K562 (cell line): ENCODE data around the gene USP32. TPM values are rescaled to one million over a fixed set of nuclear protein-coding genes. Genes with fewer than 3 reads are reported as not detected.

Source experiments
- ATAC-seq: fragments of 200-7000 bp; cut with Tn5 transposase; 3 replicates; pipeline ENCODE4 v1.9.1; 2020; ENCODE audit warnings: moderate library complexity
- BruUV-seq: library from RNA; stranded (reverse); fragments of 400-500 nt; replicated peaks from 2 replicates; lab custom pipeline; 2021; lab: Mats Ljungman, UMichigan
- CTCF ChIA-PET: fragments of 300-600 bp; formaldehyde crosslinking; extraction: SDS; loops from one replicate; lab custom pipeline; 2021; ENCODE audit warnings: low intra/inter-chr PET ratio; lab: Yijun Ruan, JAX
- POLR2A ChIA-PET: fragments of 300-600, 350-650 bp; sonication (Branson Sonifier 250); formaldehyde crosslinking; extraction: SDS; loops from one replicate; lab custom pipeline; 2021; ENCODE audit warnings: antibody characterized with exemption, inconsistent platforms; lab: Yijun Ruan, JAX
- DNase-seq, 4 experiments: peaks; one replicate each; pipeline versions ENCODE4 v3.0.0 to v3.0.0-alpha.2; 2011 to 2018; ENCODE audit warnings: low spot score in 3 of 4, mixed read lengths in 3 of 4; ENCODE audit errors: extremely low read depth in 1 of 4
- FAIRE-seq: peaks from 2 replicates; lab custom pipeline; 2011; peaks lifted over from hg19 to GRCh38; lab: Jason Lieb, UNC
- H2AFZ ChIP-seq: 2 replicates; pipeline ENCODE4 v1.6.0; 2011; ENCODE audit warnings: low read depth, low read length, control low read depth, inconsistent platforms
- H3K27ac ChIP-seq: fragments of 200-600 bp; 3 replicates; pipeline ENCODE4 v1.8.0; 2011; ENCODE audit warnings: low read depth, mild to moderate bottlenecking, control low read depth, inconsistent platforms, low read length, moderate library complexity, mixed read lengths; ENCODE audit errors: extremely low read depth
- H3K27me3 ChIP-seq, 2 experiments: fragments of 300-600 bp in 1 of 2; 2 replicates in 1 of 2; 3 replicates in 1 of 2; pipeline versions ENCODE4 v1.6.0 to v1.8.0; 2011; ENCODE audit warnings: inconsistent platforms in 2 of 2, low read length in 2 of 2, mild to moderate bottlenecking in 1 of 2, mixed read lengths in 1 of 2, moderate library complexity in 1 of 2; ENCODE audit not compliant: control insufficient read depth in 2 of 2, insufficient read depth in 2 of 2
- H3K36me3 ChIP-seq: fragments of 300-600 bp; 3 replicates; pipeline ENCODE4 v1.8.0; 2011; ENCODE audit warnings: mild to moderate bottlenecking, low read length, inconsistent platforms; ENCODE audit not compliant: control insufficient read depth, insufficient read depth
- H3K4me1 ChIP-seq, 2 experiments: fragments of 200-600 bp in 1 of 2; replicated peaks in 1 of 2; 2 replicates in 1 of 2; 3 replicates in 1 of 2; pipeline versions ENCODE4 v1.5.1 to v1.8.0; 2011; ENCODE audit warnings: inconsistent platforms in 2 of 2, low read length in 2 of 2, mild to moderate bottlenecking in 1 of 2, mixed read lengths in 1 of 2, moderate library complexity in 1 of 2; ENCODE audit not compliant: control insufficient read depth in 2 of 2, insufficient read depth in 2 of 2
- H3K4me2 ChIP-seq: 2 replicates; pipeline ENCODE4 v1.6.1; 2011; ENCODE audit warnings: low read length, control low read depth, inconsistent platforms, mixed read lengths; ENCODE audit not compliant: insufficient read depth
- H3K4me3 ChIP-seq: fragments of 200-600 bp; sonication (generic), shearing (Covaris generic); 2 replicates; pipeline ENCODE4 v1.5.1; 2016; ENCODE audit warnings: control low read depth, inconsistent platforms
- H3K79me2 ChIP-seq: fragments of 200-600 bp; 3 replicates; pipeline ENCODE4 v1.8.0; 2011; ENCODE audit warnings: low read length, inconsistent platforms; ENCODE audit not compliant: control insufficient read depth, insufficient read depth
- H3K9ac ChIP-seq, 2 experiments: 2 replicates each; pipeline versions ENCODE4 v1.6.0 to v1.6.1; 2011; ENCODE audit warnings: low read depth in 2 of 2, low read length in 2 of 2, control low read depth in 1 of 2, inconsistent platforms in 1 of 2, mild to moderate bottlenecking in 1 of 2, mixed read lengths in 1 of 2; ENCODE audit not compliant: insufficient read depth in 1 of 2
- H3K9me1 ChIP-seq: one replicate; pipeline ENCODE4 v1.6.0; 2011; ENCODE audit warnings: inconsistent platforms, mild to moderate bottlenecking, low read length, moderate library complexity; ENCODE audit not compliant: control insufficient read depth, insufficient read depth
- H3K9me3 ChIP-seq: replicated peaks from 2 replicates; pipeline ENCODE4 v1.5.1; 2011; ENCODE audit warnings: low read depth, low read length, inconsistent platforms; ENCODE audit not compliant: control insufficient read depth, insufficient read depth
- H4K20me1 ChIP-seq: replicated peaks from 2 replicates; pipeline ENCODE4 v1.6.1; 2011; ENCODE audit warnings: low read length, inconsistent platforms, mixed read lengths; ENCODE audit not compliant: control insufficient read depth, insufficient read depth
- EHMT2 ChIP-seq: fragments of 450-650 bp; IDR thresholded peaks from 2 replicates; pipeline ENCODE4 v1.6.1; 2018; ENCODE audit warnings: antibody characterized with exemption
- GABPB1 ChIP-seq: sonication (generic); formaldehyde crosslinking; IDR thresholded peaks from 2 replicates; pipeline ENCODE4 v1.8.0; 2022; ENCODE audit warnings: mild to moderate bottlenecking, missing genetic modification reagents
- MED1 ChIP-seq: sonication (generic); formaldehyde crosslinking; IDR thresholded peaks from 2 replicates; pipeline ENCODE4 v1.8.1; 2023; ENCODE audit warnings: missing genetic modification reagents, borderline replicate concordance
- PRPF4 ChIP-seq: fragments of 200-400 bp; formaldehyde crosslinking; IDR thresholded peaks from one replicate; pipeline ENCODE4 v1.6.1; 2017; ENCODE audit warnings: low read length, low read depth, mild to moderate bottlenecking; ENCODE audit not compliant: insufficient read depth, poor library complexity, severe bottlenecking
- PTBP1 ChIP-seq: fragments of 200-400 bp; formaldehyde crosslinking; IDR thresholded peaks from 2 replicates; pipeline ENCODE4 v1.6.1; 2017; ENCODE audit warnings: low read depth, low read length
- RBM15 ChIP-seq: fragments of 200-400 bp; formaldehyde crosslinking; IDR thresholded peaks from 2 replicates; pipeline ENCODE4 v1.6.1; 2018; ENCODE audit warnings: mild to moderate bottlenecking, low read length, moderate library complexity; ENCODE audit not compliant: insufficient read depth
- SMAD4 ChIP-seq: fragments of 250-450 bp; sonication (Bioruptor Pico); conservative IDR thresholded peaks from 2 replicates; pipeline ENCODE4 v1.8.0; 2021; ENCODE audit warnings: inconsistent platforms, mild to moderate bottlenecking, moderate library complexity
- SMARCC2 ChIP-seq: fragments of 450-650 bp; IDR thresholded peaks from 2 replicates; pipeline ENCODE4 v1.6.1; 2017; ENCODE audit warnings: antibody characterized with exemption, moderate library complexity, mild to moderate bottlenecking, low read depth
- SP2 ChIP-seq: IDR thresholded peaks from 2 replicates; pipeline ENCODE4 v1.6.1; 2011; ENCODE audit warnings: mild to moderate bottlenecking, low read depth, low read length, moderate library complexity; ENCODE audit not compliant: poor library complexity, severe bottlenecking; ENCODE audit errors: extremely low read depth
- TSC22D4 ChIP-seq: fragments of 450-650 bp; IDR thresholded peaks from 2 replicates; pipeline ENCODE4 v1.6.1; 2016; ENCODE audit warnings: missing genetic modification characterization, missing biosample characterization, control low read depth
- ZNF253 ChIP-seq: fragments of 250-450 bp; sonication (Bioruptor Pico); conservative IDR thresholded peaks from 2 replicates; pipeline ENCODE4 v1.6.1; 2021; ENCODE audit warnings: mild to moderate bottlenecking
- WGBS: fragments of 100-300 bp; shearing (Covaris generic); methylation state at CpG from one replicate; pipeline ENCODE4 v1.1.6; 2016; ENCODE audit warnings: low coverage, mixed read lengths; ENCODE audit not compliant: insufficient coverage; ENCODE audit errors: missing lambda C conversion rate; 5-methylcytosine and 5-hydroxymethylcytosine counted together
- in situ Hi-C: fragments of 300-500 bp; cut with MboI; formaldehyde crosslinking; loops from 4 replicates; pipeline ENCODE4 v1.15.0; 2018; ENCODE audit warnings: inconsistent platforms, mixed read lengths
- intact Hi-C: fragments of 100-400 bp; cut with micrococcal nuclease; formaldehyde crosslinking; loops from 2 replicates; pipeline ENCODE4 v1.14.2; 2022
- polyA plus RNA-seq, 8 experiments: library from polyadenylated mRNA; depleted of rRNA in 4 of 8; stranded (reverse) in 5 of 8; unstranded in 3 of 8; fragments of >200 nt; fragmentation: Nextera tagmentation in 2 of 8; fragmentation: Illumina TruSeq in 1 of 8; extraction: Ambion mirVana in 2 of 8; extraction: Trizol in 1 of 8; gene quantifications; 2 replicates each; pipeline versions ENCODE4 v1.2.1 to v1.2.3, GENCODE V29; 2011 to 2014; ENCODE audit warnings: inconsistent platforms in 1 of 8, missing spikeins in 1 of 8
- total RNA-seq, 7 experiments: library from RNA; depleted of rRNA in 6 of 7; stranded (reverse); fragments of >200 nt in 6 of 7; fragmentation: Illumina TruSeq in 2 of 7; extraction: Trizol in 2 of 7; gene quantifications; 2 replicates each; pipeline versions ENCODE4 v1.2.1 to v1.2.3, GENCODE V29; 2011 to 2021; ENCODE audit warnings: low replicate concordance in 1 of 7
- TF ChIP-seq, protein P1 (sequence below), 3 experiments: fragments of 200-800 bp in 1 of 3; fragments of 250-450 bp in 1 of 3; fragments of 450-650 bp in 1 of 3; sonication (Bioruptor Pico) in 1 of 3; sonication (Bioruptor generic) in 1 of 3; formaldehyde crosslinking in 1 of 3; IDR thresholded peaks; 2 replicates each; pipeline versions ENCODE4 v1.6.1 to v1.8.0; 2016 to 2022; ENCODE audit warnings: mild to moderate bottlenecking in 2 of 3, missing genetic modification characterization in 2 of 3, missing compliant biosample characterization in 1 of 3, moderate library complexity in 1 of 3
- TF ChIP-seq, protein P2 (sequence below): fragments of 450-650 bp; IDR thresholded peaks from 2 replicates; pipeline ENCODE4 v1.6.1; 2016
- TF ChIP-seq, protein P3 (sequence below): fragments of 450-650 bp; formaldehyde crosslinking; IDR thresholded peaks from 2 replicates; pipeline ENCODE4 v1.4.0; 2020; ENCODE audit warnings: mild to moderate bottlenecking, moderate library complexity

The USP32 gene
- total and polyA plus RNA-seq, 9 of the 15 experiments (the other 6 are each of a cell fraction or from before 2014, with no cell fraction given), result 18.0 to 69.3 (median 47.1) TPM

DNA sequence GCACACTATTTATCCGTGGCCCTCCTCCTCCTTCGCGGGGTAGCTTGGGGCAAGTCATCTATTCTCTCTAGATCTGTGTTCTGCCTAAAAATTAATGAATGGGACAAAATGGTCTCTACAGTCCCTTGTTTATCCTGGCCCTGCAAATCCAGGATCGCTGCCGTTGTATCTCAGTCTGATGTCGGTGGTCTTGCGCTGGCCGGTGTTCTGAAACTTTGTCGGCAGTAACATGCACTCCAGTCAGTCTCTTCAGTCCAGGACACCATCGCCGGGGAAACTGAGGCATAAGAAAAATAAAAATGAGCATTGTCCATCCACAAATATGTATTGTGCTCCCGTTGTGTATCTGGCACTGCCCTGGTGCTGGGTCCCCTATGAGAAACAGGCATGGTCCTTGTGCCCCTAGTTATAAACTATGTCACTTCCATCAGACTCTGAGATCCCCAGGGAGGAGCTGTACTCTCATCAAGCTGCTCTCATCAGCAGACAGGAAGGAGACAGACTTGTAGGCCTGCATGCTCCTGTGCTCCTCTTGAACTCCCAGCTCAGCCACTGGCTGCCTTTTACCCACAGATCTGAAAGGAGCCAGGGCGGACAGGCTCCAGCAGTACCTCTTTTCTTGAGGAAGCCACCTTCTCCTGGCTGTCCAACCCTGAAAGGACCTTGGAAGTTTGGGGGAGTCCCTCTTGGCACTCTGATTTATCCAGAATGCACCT lies 255.8 kb downstream of the USP32 start:
- 0 out of 4 replicates have a peak overlapping the region, but pooled peaks of 1 of the 2 experiments have one; percentile 5 for H3K9ac ChIP-seq
- no peak overlapping the region for H3K27ac ChIP-seq
- peaks cover 3 to 25% of the 10 kb centered on the region in 2 experiments; a peak in 4 of 5 replicates for H3K27me3 ChIP-seq
- ChIA-PET POLR2A (interaction anchor here (0.6 to 0.7 kb wide), 3 partner anchors 10 to 104 kb away, joined by 3 to 4 read pairs (median 4); no protein-coding TSS in a partner anchor), CTCF (no interaction called here)
- peak overlapping the region; percentile 91 for H3K4me2 ChIP-seq
- peaks cover 6% of the 10 kb centered on the region; the same call in 2 of the 3 replicates for H3K36me3 ChIP-seq
- in situ Hi-C loops (no loop called here), intact Hi-C loops (no loop called here)
- peak overlapping the region; percentile 91 for H2AFZ ChIP-seq
- H3K79me2 ChIP-seq, result no peaks in the 10 kb centered on the region; the same call in 2 of the 3 replicates
- H3K9me1 ChIP-seq, result no peaks in the 10 kb centered on the region
- peaks cover 8 to 27% of the 10 kb centered on the region in 2 experiments; a peak in 3 of 5 replicates for H3K4me1 ChIP-seq
- no peak for FAIRE-seq
- H4K20me1 ChIP-seq, result peaks cover 12% of the 10 kb centered on the region
- DNase-seq, result no peak
- H3K4me3 ChIP-seq, result peak overlapping the region; percentile 46; the same call in 1 of the 2 replicates
- BruUV-seq, result no TSS peak
- ATAC-seq, result no peak
- H3K9me3 ChIP-seq, result no peaks in the 10 kb centered on the region
- 67% methylated on average over 13 of the region's 13 CpGs for WGBS
- TF ChIP-seq, protein P1, sequence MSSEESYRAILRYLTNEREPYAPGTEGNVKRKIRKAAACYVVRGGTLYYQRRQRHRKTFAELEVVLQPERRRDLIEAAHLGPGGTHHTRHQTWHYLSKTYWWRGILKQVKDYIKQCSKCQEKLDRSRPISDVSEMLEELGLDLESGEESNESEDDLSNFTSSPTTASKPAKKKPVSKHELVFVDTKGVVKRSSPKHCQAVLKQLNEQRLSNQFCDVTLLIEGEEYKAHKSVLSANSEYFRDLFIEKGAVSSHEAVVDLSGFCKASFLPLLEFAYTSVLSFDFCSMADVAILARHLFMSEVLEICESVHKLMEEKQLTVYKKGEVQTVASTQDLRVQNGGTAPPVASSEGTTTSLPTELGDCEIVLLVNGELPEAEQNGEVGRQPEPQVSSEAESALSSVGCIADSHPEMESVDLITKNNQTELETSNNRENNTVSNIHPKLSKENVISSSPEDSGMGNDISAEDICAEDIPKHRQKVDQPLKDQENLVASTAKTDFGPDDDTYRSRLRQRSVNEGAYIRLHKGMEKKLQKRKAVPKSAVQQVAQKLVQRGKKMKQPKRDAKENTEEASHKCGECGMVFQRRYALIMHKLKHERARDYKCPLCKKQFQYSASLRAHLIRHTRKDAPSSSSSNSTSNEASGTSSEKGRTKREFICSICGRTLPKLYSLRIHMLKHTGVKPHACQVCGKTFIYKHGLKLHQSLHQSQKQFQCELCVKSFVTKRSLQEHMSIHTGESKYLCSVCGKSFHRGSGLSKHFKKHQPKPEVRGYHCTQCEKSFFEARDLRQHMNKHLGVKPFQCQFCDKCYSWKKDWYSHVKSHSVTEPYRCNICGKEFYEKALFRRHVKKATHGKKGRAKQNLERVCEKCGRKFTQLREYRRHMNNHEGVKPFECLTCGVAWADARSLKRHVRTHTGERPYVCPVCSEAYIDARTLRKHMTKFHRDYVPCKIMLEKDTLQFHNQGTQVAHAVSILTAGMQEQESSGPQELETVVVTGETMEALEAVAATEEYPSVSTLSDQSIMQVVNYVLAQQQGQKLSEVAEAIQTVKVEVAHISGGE (CRISPR knock-in tag; IDR thresholded peaks at IDR 0.05), result peak in 1 of 3 experiments; percentile 44; a peak in 1 of 6 replicates
- TF ChIP-seq GABPB1 (CRISPR knock-in tag), result 0 out of 2 replicates have a peak, but pooled peaks have one; percentile 28
- no peak for TF ChIP-seq SMAD4
- TF ChIP-seq, protein P2, sequence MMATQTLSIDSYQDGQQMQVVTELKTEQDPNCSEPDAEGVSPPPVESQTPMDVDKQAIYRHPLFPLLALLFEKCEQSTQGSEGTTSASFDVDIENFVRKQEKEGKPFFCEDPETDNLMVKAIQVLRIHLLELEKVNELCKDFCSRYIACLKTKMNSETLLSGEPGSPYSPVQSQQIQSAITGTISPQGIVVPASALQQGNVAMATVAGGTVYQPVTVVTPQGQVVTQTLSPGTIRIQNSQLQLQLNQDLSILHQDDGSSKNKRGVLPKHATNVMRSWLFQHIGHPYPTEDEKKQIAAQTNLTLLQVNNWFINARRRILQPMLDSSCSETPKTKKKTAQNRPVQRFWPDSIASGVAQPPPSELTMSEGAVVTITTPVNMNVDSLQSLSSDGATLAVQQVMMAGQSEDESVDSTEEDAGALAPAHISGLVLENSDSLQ, result no peak
- TF ChIP-seq RBM15, result no peak
- no peak for TF ChIP-seq PRPF4
- TF ChIP-seq PTBP1, result no peak
- no peak for TF ChIP-seq ZNF253
- TF ChIP-seq SP2, result no peak
- TF ChIP-seq, protein P3, sequence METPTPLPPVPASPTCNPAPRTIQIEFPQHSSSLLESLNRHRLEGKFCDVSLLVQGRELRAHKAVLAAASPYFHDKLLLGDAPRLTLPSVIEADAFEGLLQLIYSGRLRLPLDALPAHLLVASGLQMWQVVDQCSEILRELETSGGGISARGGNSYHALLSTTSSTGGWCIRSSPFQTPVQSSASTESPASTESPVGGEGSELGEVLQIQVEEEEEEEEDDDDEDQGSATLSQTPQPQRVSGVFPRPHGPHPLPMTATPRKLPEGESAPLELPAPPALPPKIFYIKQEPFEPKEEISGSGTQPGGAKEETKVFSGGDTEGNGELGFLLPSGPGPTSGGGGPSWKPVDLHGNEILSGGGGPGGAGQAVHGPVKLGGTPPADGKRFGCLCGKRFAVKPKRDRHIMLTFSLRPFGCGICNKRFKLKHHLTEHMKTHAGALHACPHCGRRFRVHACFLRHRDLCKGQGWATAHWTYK (CRISPR knock-in tag), result no peak
- TF ChIP-seq TSC22D4, result no peak
- TF ChIP-seq MED1 (CRISPR knock-in tag), result no peak
- TF ChIP-seq SMARCC2, result no peak
- TF ChIP-seq EHMT2, result 0 out of 2 replicates have a peak, but pooled peaks have one; percentile 0
